Activated CD4-positive, alpha-beta T cell treated with anti-CD3 and anti-CD28 coated beads for 36 hours (primary cell): ENCODE data around the gene ZNF497. TPM values are rescaled to one million over a fixed set of nuclear protein-coding genes. Genes with fewer than 3 reads are reported as not detected.
"Not testable (repeated sequence)": the region's sequence is repeated elsewhere in the genome, so short reads cannot be mapped to it uniquely, and the experiment has no call there.

Experiments used
- ATAC-seq: fragments of 200-7000 bp; cut with Tn5 transposase; one replicate; pipeline ENCODE4 v1.10.0; 2021; ENCODE audit warnings: mild to moderate bottlenecking, moderate library complexity
- CTCF ChIA-PET: fragments of 350-600 bp; sonication (Branson Sonifier 250); formaldehyde crosslinking; loops from one replicate; lab custom pipeline; 2021; ENCODE audit warnings: antibody characterized with exemption; lab: Charles Lee
- POLR2A ChIA-PET: fragments of 350-600 bp; sonication (Branson Sonifier 250); formaldehyde crosslinking; loops from one replicate; lab custom pipeline; 2021; ENCODE audit warnings: antibody characterized with exemption, inconsistent platforms; lab: Charles Lee
- DNase-seq: peaks from one replicate; pipeline ENCODE4 v3.0.0-alpha.2; 2020
- H3K27ac Mint-ChIP-seq: one replicate; pipeline ENCODE4 v1.8.0; 2021; ENCODE audit warnings: mixed read lengths
- H3K27me3 Mint-ChIP-seq: one replicate; pipeline ENCODE4 v1.8.0; 2021; ENCODE audit warnings: mixed read lengths
- H3K36me3 Mint-ChIP-seq: one replicate; pipeline ENCODE4 v1.8.0; 2021; ENCODE audit warnings: low read depth, mixed read lengths
- H3K4me1 Mint-ChIP-seq: one replicate; pipeline ENCODE4 v1.8.0; 2021; ENCODE audit warnings: mixed read lengths
- H3K4me3 Mint-ChIP-seq: one replicate; pipeline ENCODE4 v1.8.0; 2021; ENCODE audit warnings: mild to moderate bottlenecking, moderate library complexity, mixed read lengths
- H3K9me3 Mint-ChIP-seq: one replicate; pipeline ENCODE4 v1.8.0; 2021; ENCODE audit warnings: low read depth, mixed read lengths
- intact Hi-C, 2 experiments: fragments of 100-400 bp; cut with DNase I in 1 of 2; cut with micrococcal nuclease in 1 of 2; formaldehyde crosslinking; loops; one replicate each; pipeline versions ENCODE4 v1.14.2 to v1.15.1; 2022 to 2024; cut with DNase I, micrococcal nuclease
- total RNA-seq, 2 experiments: library from RNA; stranded (reverse); gene quantifications; one replicate each; pipeline ENCODE4 v1.2.3, GENCODE V29; 2021

The ZNF497 gene
- total RNA-seq, 2 experiments from 2014 or later = 1.1 to 1.5 TPM

DNA sequence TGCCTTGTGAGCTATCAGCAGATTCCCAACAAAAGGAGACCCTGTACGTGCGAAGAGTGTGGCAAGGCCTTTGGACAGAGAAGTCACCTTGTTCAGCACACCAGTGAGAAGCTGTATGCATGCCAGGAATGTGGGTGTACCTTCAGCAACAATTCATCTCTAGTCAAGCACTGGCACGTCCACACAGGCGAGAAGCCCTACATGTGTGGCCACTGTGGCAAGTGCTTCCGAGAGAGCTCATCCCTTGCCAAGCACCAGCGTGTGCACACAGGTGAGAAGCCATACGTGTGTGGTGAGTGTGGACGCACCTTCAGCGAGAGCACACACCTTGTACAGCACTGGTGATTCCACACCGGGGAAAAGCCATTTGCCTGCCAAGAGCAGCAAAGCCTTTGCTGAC, 43.3 kb downstream of the ZNF497 start:
- ChIA-PET CTCF (interaction anchor here (1.3 kb wide), 1 partner anchor 9 kb away, joined by 4 read pairs; no protein-coding TSS in a partner anchor), POLR2A (no interaction called here)
- peaks cover 16% of the 10 kb centered on the region for H3K36me3 Mint-ChIP-seq
- intact Hi-C loops = no loop called here
- DNase-seq (no peak), ATAC-seq (no peak)
- no peak overlapping the region for H3K27ac Mint-ChIP-seq
- no peaks in the 10 kb centered on the region for H3K27me3 Mint-ChIP-seq
- H3K9me3 Mint-ChIP-seq = no peaks in the 10 kb centered on the region
- no peak overlapping the region for H3K4me3 Mint-ChIP-seq
- no peaks in the 10 kb centered on the region for H3K4me1 Mint-ChIP-seq

DNA sequence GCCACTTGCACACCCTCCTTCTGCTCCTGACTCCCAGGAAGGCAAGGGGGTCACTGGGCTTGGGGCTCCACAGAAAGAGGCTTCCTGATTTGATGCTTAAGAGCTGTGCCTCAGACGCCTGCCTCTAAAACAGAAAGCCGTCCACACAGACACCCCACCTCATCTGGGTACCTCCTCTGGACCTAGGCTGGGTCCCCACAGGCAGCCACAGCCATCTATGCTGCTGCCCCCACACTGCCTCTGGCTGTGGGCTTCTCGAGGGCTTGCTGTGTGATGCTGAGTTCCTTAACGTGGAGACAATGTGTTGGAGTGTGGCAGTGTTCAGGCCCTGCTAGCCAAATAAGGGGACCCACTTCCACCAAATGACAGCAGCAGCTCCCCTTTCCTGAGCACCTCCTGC, 44.3 kb downstream of the ZNF497 start:
- H3K27me3 Mint-ChIP-seq = no peaks in the 10 kb centered on the region
- ATAC-seq (no peak), DNase-seq (no peak)
- no peak overlapping the region for H3K4me3 Mint-ChIP-seq
- H3K4me1 Mint-ChIP-seq = no peaks in the 10 kb centered on the region
- ChIA-PET CTCF (interaction anchor here (1.3 kb wide), 1 partner anchor 8 kb away, joined by 4 read pairs; no protein-coding TSS in a partner anchor), POLR2A (no interaction called here)
- intact Hi-C loops = no loop called here
- H3K9me3 Mint-ChIP-seq = no peaks in the 10 kb centered on the region
- H3K36me3 Mint-ChIP-seq = peaks cover 25% of the 10 kb centered on the region
- no peak overlapping the region for H3K27ac Mint-ChIP-seq

DNA sequence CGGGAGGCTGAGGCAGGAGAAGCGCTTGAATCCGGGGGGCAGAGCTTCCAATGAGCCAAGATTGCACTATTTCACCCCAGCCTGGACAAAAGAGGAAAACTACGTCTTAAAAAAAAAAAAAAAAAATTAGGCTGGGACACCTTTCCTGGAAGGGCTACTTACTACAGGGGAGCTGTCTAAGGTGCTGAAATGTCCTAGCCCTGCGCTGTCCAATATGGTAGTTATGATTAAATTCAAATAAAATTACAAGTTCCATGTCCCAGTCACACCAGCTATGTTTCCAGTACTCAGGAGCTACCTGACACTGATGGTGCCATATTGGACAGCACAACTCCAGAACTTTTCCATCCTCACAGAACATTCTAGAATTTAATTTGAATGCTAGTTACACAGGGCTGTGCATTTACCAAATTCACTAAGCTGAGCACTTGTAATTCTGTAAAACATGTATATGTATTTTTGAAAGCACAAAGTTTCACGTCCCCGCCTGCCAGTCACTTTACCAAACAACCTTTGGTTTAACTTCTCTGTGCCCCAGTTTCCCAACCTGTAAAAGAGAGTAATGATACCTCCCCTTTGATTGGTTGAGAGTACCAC, 45.0 kb downstream of the ZNF497 start:
- CTCF ChIA-PET = interaction anchor here (0.6 kb wide), 1 partner anchor 42 kb away, joined by 3 read pairs; no protein-coding TSS in a partner anchor
- Mint-ChIP-seq H3K9me3 (no peaks in the 10 kb centered on the region), H3K36me3 (peaks cover 32% of the 10 kb centered on the region), H3K27me3 (no peaks in the 10 kb centered on the region), H3K27ac (no peak overlapping the region), H3K4me3 (no peak overlapping the region), H3K4me1 (no peaks in the 10 kb centered on the region)
- DNase-seq = peak; percentile 41
- intact Hi-C loops = no loop called here
- ATAC-seq = no peak
- POLR2A ChIA-PET = no interaction called here

DNA sequence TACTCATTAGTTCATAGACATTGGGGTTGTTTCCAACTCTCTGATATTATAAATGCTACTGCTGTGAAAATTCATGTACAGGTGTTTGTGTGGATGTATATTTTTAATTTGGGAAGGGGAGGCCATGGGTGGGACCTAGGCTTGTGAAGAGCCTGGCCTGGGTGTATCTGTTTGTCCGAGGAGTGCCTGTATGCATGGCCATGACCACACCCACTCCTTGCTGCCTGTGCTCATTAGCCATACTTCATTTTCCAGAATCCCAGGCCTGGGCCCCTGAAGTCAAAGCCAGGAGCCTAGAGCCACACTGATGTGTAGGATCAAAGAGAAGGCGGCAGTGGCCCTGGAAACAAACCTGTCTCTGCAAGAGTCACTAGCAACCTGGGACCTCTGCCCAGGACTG, 47.0 kb downstream of the ZNF497 start:
- Mint-ChIP-seq H3K9me3 (no peaks in the 10 kb centered on the region), H3K27ac (no peak overlapping the region), H3K4me3 (no peak overlapping the region), H3K4me1 (no peaks in the 10 kb centered on the region), H3K36me3 (peaks cover 47% of the 10 kb centered on the region), H3K27me3 (no peaks in the 10 kb centered on the region)
- DNase-seq (no peak), ATAC-seq (no peak)
- intact Hi-C loops = no loop called here
- ChIA-PET CTCF (no interaction called here), POLR2A (no interaction called here)

DNA sequence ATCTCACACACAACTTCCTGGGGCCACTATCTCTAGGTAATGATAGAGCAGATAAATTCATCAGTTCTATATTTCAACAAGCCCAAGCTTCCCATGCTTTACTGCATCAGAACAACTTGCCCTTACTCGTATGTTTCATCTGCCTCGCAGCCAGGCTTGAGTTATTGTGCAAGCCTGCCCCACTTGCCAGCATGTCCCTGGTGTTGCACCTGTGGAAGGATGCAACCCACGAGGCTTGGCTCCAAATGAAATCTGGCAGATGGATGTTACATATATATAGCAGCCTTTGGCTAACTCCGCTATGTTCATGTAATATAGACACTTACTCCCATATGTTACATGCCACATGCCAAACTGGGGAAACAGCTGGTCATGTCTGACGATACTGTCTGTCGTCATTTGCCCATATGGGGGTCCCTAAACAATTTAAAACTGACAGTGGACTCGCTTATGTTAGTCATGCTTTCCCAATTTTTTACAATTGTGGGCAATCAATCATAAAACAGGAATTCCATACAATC, 51.1 kb downstream of the ZNF497 start:
- DNase-seq (no peak), ATAC-seq (no peak)
- peaks cover 32% of the 10 kb centered on the region for H3K4me1 Mint-ChIP-seq
- POLR2A ChIA-PET = no interaction called here
- no peaks in the 10 kb centered on the region for H3K9me3 Mint-ChIP-seq
- no peak overlapping the region for H3K27ac Mint-ChIP-seq
- intact Hi-C loops = no loop called here
- H3K4me3 Mint-ChIP-seq = no peak overlapping the region
- H3K27me3 Mint-ChIP-seq = no peaks in the 10 kb centered on the region
- H3K36me3 Mint-ChIP-seq = peaks cover 85% of the 10 kb centered on the region
- CTCF ChIA-PET = interaction anchor here (0.6 to 0.7 kb wide), 3 partner anchors 24 to 736 kb away, joined by 3 read pairs; no protein-coding TSS in a partner anchor

DNA sequence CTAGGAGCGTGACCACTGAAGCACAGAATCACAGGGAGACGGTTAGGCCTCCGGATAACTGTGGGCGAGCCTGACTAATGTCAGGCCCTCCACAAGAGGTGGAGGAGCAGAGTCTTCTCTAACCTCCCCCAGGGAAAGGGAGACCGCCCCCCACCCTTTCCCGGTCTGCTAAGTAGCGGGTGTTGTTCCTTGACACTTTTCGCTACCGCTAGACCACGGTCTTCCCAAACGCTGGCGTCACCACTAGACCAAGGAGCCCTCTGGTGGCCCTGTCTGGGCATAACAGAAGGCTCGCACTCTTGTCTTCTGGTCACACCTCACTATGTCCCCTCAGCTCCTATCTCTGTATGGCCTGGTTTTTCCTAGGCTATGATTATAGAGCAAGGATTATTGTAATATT, 51.9 kb downstream of the ZNF497 start:
- POLR2A ChIA-PET, H3K27ac Mint-ChIP-seq, H3K4me3 Mint-ChIP-seq, H3K9me3 Mint-ChIP-seq, H3K27me3 Mint-ChIP-seq, ATAC-seq, intact Hi-C loops: not testable (repeated sequence)
- H3K4me1 Mint-ChIP-seq = peaks cover 39% of the 10 kb centered on the region
- peak; percentile 40 for DNase-seq
- CTCF ChIA-PET = interaction anchor here (0.6 to 1.1 kb wide), 2 partner anchors 8 to 736 kb away, joined by 3 to 4 read pairs; no protein-coding TSS in a partner anchor
- peaks cover 86% of the 10 kb centered on the region for H3K36me3 Mint-ChIP-seq

DNA sequence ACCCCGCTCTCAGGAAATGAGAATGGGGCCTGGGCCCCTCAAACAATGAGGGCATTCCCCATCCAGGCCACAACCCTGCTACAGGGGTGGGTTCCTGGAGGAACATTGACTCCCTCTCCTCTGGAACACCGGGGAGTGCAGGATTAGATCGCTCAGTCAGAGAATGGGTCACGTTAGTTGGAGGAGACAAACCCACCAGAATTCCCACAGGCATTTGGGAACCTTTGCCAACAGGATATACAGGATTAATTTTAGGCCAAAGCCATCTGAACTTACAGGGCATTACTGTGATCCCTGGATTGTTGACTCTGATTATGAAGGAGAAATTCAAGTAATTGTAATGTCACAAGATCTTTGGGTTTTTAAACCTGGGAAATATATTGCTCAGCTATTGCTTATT, 54.8 kb downstream of the ZNF497 start:
- peaks cover 52% of the 10 kb centered on the region for H3K4me1 Mint-ChIP-seq
- ChIA-PET POLR2A (no interaction called here), CTCF (no interaction called here)
- H3K36me3 Mint-ChIP-seq = peaks cover 77% of the 10 kb centered on the region
- intact Hi-C loops = loop anchor here (5.0 kb wide), 2 partner anchors 80 to 1995 kb away; partner anchors contain the start of genes RPS5 (in 1 of the 2) and ZSCAN5A (in 1 of the 2)
- no peak for DNase-seq
- H3K4me3 Mint-ChIP-seq = no peak overlapping the region
- no peak for ATAC-seq
- H3K9me3 Mint-ChIP-seq = no peaks in the 10 kb centered on the region
- no peak overlapping the region for H3K27ac Mint-ChIP-seq
- H3K27me3 Mint-ChIP-seq = no peaks in the 10 kb centered on the region

DNA sequence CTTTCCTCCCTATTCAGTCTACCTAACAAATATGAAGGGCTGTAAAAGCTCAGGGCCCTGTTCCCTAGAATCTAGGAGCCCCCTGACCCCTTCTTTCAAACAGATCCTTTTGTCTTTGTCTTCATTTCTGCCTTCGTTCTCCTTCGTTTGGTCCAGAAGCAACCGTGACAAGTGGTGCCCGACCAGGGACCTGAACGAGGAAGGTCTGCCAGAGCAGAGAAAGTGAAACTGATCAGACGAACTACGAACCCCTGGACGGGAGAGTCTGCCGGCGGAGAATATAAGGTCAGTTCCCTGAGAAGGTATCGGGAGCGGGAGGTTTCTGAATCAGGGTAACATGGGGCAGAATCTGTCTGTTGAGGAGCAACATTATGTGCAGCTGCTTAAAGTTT, 56.6 kb downstream of the ZNF497 start:
- Mint-ChIP-seq H3K4me3 (peak overlapping the region; percentile 99), H3K36me3 (peaks cover 69% of the 10 kb centered on the region), H3K27ac (peak overlapping the region; percentile 100), H3K9me3 (no peaks in the 10 kb centered on the region), H3K27me3 (no peaks in the 10 kb centered on the region), H3K4me1 (peaks cover 52% of the 10 kb centered on the region)
- ATAC-seq (no peak), DNase-seq (peak; percentile 10)
- ChIA-PET CTCF (interaction anchor here (0.8 to 1.8 kb wide), 3 partner anchors 28 to 201 kb away, joined by 3 to 5 read pairs (median 3); no protein-coding TSS in a partner anchor), POLR2A (no interaction called here)
- intact Hi-C loops = loop anchor here (1.0 to 5.0 kb wide), 22 partner anchors 20 to 1994 kb away; partner anchors contain the start of genes RPS5 (in 2 of the 2), ZNF8 (in 2 of the 2), ZSCAN22 (in 2 of the 2) and MZF1 (in 1 of the 2)

DNA sequence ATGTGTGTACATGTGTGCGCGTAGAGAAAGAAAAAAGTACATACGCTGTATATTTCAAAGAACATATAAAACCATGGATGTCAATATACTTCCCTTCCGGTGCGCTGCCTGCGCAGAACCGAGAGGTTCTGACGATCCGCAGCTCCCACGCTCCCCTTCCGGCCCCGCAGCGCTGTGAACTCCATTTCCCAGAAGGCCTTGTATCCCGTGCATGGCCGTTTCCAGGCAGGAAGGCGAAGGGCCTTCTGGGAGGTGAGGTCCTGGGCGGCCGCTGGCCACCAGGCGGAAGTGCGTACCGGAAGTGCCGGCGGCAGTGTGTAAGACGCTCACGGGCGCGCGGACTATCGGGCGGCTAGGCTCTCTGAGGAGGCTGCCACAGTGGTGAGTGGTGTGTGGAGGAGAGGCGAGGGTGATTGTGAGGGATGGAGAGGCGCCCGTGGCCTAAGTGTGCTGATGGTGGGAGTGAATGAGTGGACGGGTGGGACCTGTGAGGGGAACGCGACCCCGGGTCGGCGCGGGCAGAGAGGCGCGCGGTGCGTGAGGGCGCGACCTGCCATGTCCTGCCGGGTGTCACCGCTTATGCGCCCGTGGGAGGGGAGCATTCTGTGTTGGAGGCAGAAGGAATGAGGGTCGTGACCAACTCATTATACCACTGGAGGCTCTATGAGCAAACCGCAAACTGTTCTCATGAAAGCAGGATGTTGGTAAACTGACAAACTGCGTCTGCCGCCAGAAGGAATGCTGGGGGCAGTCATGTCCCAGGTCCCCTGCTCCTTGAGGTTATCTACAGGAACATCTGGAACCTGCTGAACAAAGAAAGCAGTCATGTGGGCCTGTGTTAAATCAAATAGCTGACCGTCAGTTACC, 57.3 kb downstream of the ZNF497 start, which contains the start of gene ERVK3-1:
Gene ERVK3-1, plus strand, starts transcription at position 313 of the 867 bp plus-strand sequence. CDS start 6,792 bp downstream, outside the sequence.
- CTCF ChIA-PET = interaction anchor here (0.6 to 1.8 kb wide), 5 partner anchors 27 to 252 kb away, joined by 3 to 5 read pairs (median 3); no protein-coding TSS in a partner anchor
- DNase-seq (peak; percentile 97), ATAC-seq (peak; percentile 98)
- Mint-ChIP-seq H3K4me1 (peaks cover 52% of the 10 kb centered on the region), H3K9me3 (no peaks in the 10 kb centered on the region), H3K36me3 (peaks cover 71% of the 10 kb centered on the region), H3K27ac (peak within 1 kb of the TSS; percentile 100), H3K4me3 (peak within 1 kb of the TSS; percentile 99), H3K27me3 (no peaks in the 10 kb centered on the region)
- POLR2A ChIA-PET = no interaction called here
- intact Hi-C loops = loop anchor here (1.0 to 5.0 kb wide), 22 partner anchors 21 to 1993 kb away; partner anchors contain the start of genes RPS5 (in 2 of the 2), ZNF8 (in 2 of the 2), ZSCAN22 (in 2 of the 2) and MZF1 (in 1 of the 2)

DNA sequence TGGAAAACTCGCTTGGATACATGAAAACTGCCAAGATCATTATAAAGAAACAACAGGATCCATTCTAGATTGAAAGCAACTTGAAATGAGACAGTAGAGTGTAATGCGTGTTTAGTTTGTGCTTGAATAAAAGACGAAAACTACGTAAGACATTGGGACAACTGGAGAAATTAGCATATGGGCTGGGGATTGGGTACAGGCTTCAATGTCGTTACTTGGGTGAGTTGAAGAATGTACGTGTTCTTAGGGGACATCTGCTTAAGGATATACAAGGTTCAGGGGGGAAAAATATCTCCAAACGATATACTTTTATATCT, 57.8 kb downstream of the ZNF497 start:
- no peaks in the 10 kb centered on the region for H3K9me3 Mint-ChIP-seq
- no peaks in the 10 kb centered on the region for H3K27me3 Mint-ChIP-seq
- ATAC-seq (peak; percentile 4), DNase-seq (no peak)
- peak overlapping the region; percentile 99 for H3K4me3 Mint-ChIP-seq
- peaks cover 49% of the 10 kb centered on the region for H3K4me1 Mint-ChIP-seq
- peak overlapping the region; percentile 100 for H3K27ac Mint-ChIP-seq
- intact Hi-C loops = loop anchor here (1.0 to 5.0 kb wide), 22 partner anchors 22 to 1992 kb away; partner anchors contain the start of genes RPS5 (in 2 of the 2), ZNF8 (in 2 of the 2), ZSCAN22 (in 2 of the 2) and MZF1 (in 1 of the 2)
- ChIA-PET POLR2A (no interaction called here), CTCF (interaction anchor here (0.6 to 1.4 kb wide), 2 partner anchors 19 to 252 kb away, joined by 3 to 4 read pairs; no protein-coding TSS in a partner anchor)
- peaks cover 71% of the 10 kb centered on the region for H3K36me3 Mint-ChIP-seq
